Epidermal melanocyte (primary cell): ENCODE data around the gene GALR3.

Source experiments
- DNase-seq: peaks from one replicate; pipeline ENCODE4 v3.0.0; 2011; ENCODE audit warnings: low spot score; ENCODE audit not compliant: insufficient read length

The GALR3 gene

GRCh38 chr22:37822079-37822833, 926 bp upstream of the GALR3 start:
- no peak for DNase-seq

- DNase-seq: no peak
Observed at GRCh38 chr22:37824674-37825641, 1.8 kb downstream of the GALR3 start.

GRCh38 chr22:37827056-37827455, 3.9 kb downstream of the GALR3 start:
- no peak for DNase-seq

GRCh38 chr22:37830093-37830842, 7.1 kb downstream of the GALR3 start:
- no peak for DNase-seq

GRCh38 chr22:37831472-37831871, 8.3 kb downstream of the GALR3 start:
- no peak for DNase-seq

GRCh38 chr22:37832022-37832857, 9.1 kb downstream of the GALR3 start:
- DNase-seq: no peak

GRCh38 chr22:37842015-37842793, 19.0 kb downstream of the GALR3 start:
- no peak for DNase-seq

- no peak for DNase-seq
Observed at GRCh38 chr22:37843741-37844089, 20.5 kb downstream of the GALR3 start.

GRCh38 chr22:37844904-37845329, 21.7 kb downstream of the GALR3 start:
- DNase-seq: no peak

GRCh38 chr22:37846433-37846832, 23.3 kb downstream of the GALR3 start:
- no peak for DNase-seq

GRCh38 chr22:37848587-37849088, 25.5 kb downstream of the GALR3 start:
- no peak for DNase-seq

- peak; percentile 97 for DNase-seq
Observed at GRCh38 chr22:37849089-37849751, 26.0 kb downstream of the GALR3 start, which contains the start of gene EIF3L. TSS of gene EIF3L (plus strand) at chr22:37849419. CDS start at chr22:37849450, 31 bp downstream.

GRCh38 chr22:37850801-37851200, 27.6 kb downstream of the GALR3 start:
- DNase-seq: no peak

GRCh38 chr22:37852418-37852817, 29.2 kb downstream of the GALR3 start:
- DNase-seq: peak; percentile 51

- no peak for DNase-seq
Observed at GRCh38 chr22:37854946-37855345, 31.8 kb downstream of the GALR3 start.

GRCh38 chr22:37855462-37855861, 32.3 kb downstream of the GALR3 start:
- DNase-seq: no peak

GRCh38 chr22:37860796-37861421, 37.7 kb downstream of the GALR3 start:
- DNase-seq: no peak

GRCh38 chr22:37862570-37863325, 39.6 kb downstream of the GALR3 start:
- DNase-seq: no peak
